Type B pancreatic cell (in vitro differentiated cells): ENCODE results near the gene MAPK8. TPM values are rescaled to one million over a fixed set of nuclear protein-coding genes. Genes with fewer than 3 reads are reported as not detected.

ENCODE experiments used
- DNase-seq: peaks from one replicate; pipeline ENCODE4 v3.0.0; 2021; ENCODE audit warnings: mixed read lengths; ENCODE audit not compliant: unreplicated experiment; ENCODE audit errors: extremely low spot score
- H3K27ac Mint-ChIP-seq: 2 replicates; pipeline ENCODE4 v1.8.0; 2021; ENCODE audit warnings: mild to moderate bottlenecking, mixed read lengths
- H3K27me3 Mint-ChIP-seq: 2 replicates; pipeline ENCODE4 v1.8.0; 2021; ENCODE audit warnings: mixed read lengths
- H3K36me3 Mint-ChIP-seq: 2 replicates; pipeline ENCODE4 v1.8.0; 2021; ENCODE audit warnings: mixed read lengths
- H3K4me1 Mint-ChIP-seq: one replicate; pipeline ENCODE4 v1.8.0; 2021; ENCODE audit warnings: mixed read lengths; ENCODE audit not compliant: unreplicated experiment
- H3K4me3 Mint-ChIP-seq: 2 replicates; pipeline ENCODE4 v1.8.0; 2021; ENCODE audit warnings: mild to moderate bottlenecking, mixed read lengths
- H3K9me3 Mint-ChIP-seq: 2 replicates; pipeline ENCODE4 v1.8.0; 2021; ENCODE audit warnings: mixed read lengths
- total RNA-seq: library from RNA; stranded (reverse); gene quantifications from 2 replicates; pipeline ENCODE4 v1.2.1, GENCODE V29; 2021; ENCODE audit warnings: low replicate concordance
- TF ChIP-seq, protein P1 (sequence below): fragments of 200-600 bp; sonication (generic); conservative IDR thresholded peaks from 2 replicates; pipeline ENCODE4 v1.5.0; 2021; ENCODE audit warnings: antibody characterized with exemption, mild to moderate bottlenecking

The MAPK8 gene
- total RNA-seq, 1 donor from 2014 or later = 48.4 TPM

DNA sequence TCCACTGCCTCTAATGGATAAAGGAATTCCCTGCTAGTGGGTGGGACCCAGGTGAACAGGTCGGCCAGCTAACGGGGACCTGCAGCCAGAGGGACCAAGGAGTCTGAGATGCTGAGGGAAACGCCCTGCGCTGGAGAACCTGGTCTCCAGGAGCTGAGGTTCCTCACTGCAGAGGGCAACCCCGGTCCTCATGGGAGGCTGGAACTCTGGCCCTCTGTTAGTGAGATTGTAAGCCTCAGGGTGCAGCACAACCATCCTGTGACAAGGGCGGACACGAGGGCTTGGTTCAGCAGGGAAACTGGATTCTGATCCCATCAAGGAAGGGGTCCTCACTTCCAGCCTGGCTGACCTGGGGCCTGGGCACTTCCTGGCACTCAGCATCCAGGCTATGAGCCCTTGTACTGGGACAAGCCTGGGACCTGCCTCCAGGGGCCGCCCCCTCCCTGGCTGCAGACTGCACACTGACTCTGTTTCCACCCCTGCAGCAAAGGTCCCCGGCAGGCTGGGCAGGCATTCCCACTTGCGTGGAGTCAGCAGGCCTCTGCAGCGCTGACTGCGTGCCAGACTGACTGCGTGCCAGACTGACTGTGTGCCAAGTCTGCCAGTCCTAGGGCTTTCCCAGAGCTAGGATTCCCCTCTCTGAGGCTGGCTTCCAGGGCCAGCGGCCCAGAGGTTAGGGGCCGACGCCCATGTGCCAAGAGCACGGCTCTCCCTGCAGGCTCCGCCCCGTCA is 143.2 kb downstream of the MAPK8 start:
- DNase-seq = peak; percentile 64
- Mint-ChIP-seq H3K9me3 (no peaks in the 10 kb centered on the region), H3K4me3 (no peak overlapping the region), H3K27ac (no peak overlapping the region), H3K4me1 (no peaks in the 10 kb centered on the region), H3K36me3 (no peaks in the 10 kb centered on the region), H3K27me3 (peaks cover 3% of the 10 kb centered on the region)
- TF ChIP-seq, protein P1, sequence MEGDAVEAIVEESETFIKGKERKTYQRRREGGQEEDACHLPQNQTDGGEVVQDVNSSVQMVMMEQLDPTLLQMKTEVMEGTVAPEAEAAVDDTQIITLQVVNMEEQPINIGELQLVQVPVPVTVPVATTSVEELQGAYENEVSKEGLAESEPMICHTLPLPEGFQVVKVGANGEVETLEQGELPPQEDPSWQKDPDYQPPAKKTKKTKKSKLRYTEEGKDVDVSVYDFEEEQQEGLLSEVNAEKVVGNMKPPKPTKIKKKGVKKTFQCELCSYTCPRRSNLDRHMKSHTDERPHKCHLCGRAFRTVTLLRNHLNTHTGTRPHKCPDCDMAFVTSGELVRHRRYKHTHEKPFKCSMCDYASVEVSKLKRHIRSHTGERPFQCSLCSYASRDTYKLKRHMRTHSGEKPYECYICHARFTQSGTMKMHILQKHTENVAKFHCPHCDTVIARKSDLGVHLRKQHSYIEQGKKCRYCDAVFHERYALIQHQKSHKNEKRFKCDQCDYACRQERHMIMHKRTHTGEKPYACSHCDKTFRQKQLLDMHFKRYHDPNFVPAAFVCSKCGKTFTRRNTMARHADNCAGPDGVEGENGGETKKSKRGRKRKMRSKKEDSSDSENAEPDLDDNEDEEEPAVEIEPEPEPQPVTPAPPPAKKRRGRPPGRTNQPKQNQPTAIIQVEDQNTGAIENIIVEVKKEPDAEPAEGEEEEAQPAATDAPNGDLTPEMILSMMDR = no peak

DNA sequence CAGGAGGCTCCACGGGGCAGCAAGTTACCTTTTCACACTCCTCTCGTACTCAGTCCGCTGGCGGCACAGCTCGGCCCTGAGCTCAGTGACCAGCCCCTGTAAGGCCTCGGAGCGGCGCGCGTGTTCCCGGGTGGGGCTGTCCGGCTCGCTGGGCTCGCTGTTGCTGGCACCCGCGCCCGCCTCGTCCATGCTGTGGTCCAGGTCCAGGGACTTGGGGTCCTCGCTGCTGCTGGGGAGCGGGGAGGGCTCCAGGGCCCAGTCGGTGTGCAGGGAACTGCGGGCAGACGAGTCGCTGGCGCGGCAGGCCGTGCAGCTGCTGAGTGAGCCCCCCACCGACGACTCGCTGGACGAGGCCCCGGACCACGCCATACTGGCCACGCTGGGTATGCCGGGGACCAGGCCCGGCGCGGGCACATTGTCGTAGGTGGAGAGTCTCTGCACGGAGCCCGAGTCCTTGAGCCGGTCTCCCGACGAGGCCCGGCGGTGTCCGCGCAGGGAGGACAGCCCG is 143.8 kb downstream of the MAPK8 start:
- Mint-ChIP-seq H3K9me3 (no peaks in the 10 kb centered on the region), H3K27ac (no peak overlapping the region), H3K4me1 (no peaks in the 10 kb centered on the region), H3K4me3 (no peak overlapping the region), H3K27me3 (peaks cover 3% of the 10 kb centered on the region), H3K36me3 (no peaks in the 10 kb centered on the region)
- peak; percentile 71 for DNase-seq
- TF ChIP-seq, protein P1 = no peak

DNA sequence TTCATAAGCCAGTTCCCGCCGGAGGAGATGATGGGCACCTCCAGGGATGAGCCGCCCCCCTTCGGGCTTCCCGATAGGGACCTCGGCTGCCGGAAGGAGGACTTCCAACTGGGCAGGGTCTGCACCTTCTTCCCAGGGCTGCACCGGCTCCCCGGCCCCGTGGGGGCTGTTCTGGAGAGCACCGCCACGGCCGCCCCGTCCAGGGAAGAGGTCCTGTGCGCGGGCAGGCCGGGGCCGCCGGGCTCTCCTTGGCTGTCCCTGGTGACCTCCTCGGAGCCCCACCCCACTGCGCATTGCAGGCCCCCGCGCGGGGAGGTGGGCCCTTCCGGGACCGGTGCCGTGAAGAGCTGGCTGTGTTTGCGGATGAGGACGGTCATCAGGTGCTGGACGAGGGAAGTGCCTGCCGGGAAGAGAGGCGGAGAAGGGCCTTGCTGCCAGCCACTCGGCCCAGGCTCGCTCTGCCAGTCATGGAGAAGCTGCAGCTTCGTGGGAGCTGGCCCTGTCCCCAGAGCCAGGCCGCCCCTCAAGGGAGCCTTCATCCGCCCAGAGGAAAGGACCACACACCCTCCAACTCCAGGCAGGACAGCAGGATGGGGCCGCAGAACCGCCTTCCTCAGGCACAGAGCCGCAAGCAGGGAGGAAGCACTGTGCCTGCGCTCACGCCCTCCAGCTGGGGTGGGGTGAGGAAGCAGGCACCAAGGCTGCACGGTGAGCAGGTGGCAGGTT is 144.4 kb downstream of the MAPK8 start:
- Mint-ChIP-seq H3K4me1 (no peaks in the 10 kb centered on the region), H3K36me3 (no peaks in the 10 kb centered on the region), H3K27me3 (peaks cover 3% of the 10 kb centered on the region), H3K9me3 (no peaks in the 10 kb centered on the region), H3K27ac (no peak overlapping the region), H3K4me3 (no peak overlapping the region)
- DNase-seq = peak; percentile 67
- TF ChIP-seq, protein P1 = no peak

DNA sequence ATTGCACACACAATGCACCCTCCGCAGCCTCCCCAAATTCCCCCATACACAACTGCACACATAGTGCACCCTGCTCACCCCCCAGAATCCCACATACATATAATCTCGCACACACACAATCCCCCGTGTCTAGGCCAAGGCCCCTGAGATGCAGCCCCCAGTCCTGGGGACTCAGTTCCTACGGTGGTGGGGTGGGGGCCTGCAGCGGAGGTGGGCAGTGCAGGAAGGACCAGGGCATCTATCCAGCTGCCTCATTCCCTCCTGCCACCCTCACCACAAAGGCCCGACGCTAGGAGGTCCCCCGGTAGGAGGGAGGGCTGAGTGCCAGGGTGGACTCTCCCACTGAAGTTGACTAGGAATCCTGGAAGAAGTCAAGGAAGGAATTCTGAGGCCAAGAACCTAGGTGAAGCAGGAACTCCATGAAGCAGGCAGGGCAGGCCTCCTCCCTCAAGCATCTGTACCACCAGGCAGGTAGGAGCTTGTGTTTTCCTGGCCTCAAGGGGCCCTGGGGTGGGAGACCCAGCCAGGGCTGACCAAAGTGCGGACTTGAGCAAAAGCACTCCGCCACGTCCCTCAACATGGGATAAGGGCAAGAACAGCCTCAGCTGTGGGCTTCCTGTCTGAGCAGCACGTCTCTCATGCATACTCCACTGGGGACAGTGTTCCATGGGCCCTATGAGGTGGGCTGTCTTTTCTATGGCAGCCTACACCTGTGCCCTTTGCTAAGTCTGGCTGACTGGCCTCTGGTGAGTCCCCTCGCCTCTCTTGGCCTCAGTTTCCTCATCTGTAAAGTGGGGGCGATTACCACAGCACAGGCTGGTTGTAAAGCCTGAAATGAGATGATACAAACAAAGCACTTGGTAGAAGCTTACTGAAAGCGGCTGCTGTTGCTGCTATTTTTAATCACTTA is 145.7 kb downstream of the MAPK8 start:
- Mint-ChIP-seq H3K9me3 (no peaks in the 10 kb centered on the region), H3K27me3 (peaks cover 3% of the 10 kb centered on the region), H3K27ac (no peak overlapping the region), H3K4me3 (no peak overlapping the region), H3K4me1 (no peaks in the 10 kb centered on the region), H3K36me3 (no peaks in the 10 kb centered on the region)
- TF ChIP-seq, protein P1 = no peak
- DNase-seq = no peak

DNA sequence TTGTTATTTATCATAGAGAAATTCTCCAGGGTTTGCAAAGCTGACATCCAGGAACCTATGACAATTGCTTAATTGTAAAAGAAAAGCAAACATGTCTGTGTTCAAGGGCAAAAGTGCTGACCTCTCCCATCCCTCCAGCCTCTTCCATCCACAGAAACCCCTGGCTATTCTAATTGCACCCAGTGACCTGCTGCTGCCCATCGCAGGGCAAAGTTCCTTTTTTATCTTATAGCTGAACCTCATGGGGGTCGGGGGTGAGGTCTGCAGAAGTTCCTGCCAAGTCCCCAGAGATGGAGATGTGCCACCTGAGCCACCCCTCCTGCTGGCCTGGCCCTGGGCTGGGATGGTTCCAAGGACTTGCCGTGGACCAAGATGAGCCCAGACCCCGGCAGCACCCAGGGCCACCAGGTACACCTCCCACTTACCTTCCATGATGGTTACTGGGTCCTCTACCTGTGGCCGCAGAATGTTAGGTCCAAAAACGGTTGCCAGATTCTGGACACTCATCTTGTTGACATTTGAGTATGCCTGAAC is 146.5 kb downstream of the MAPK8 start:
- H3K9me3 Mint-ChIP-seq = no peaks in the 10 kb centered on the region
- H3K27me3 Mint-ChIP-seq = peaks cover 3% of the 10 kb centered on the region
- TF ChIP-seq, protein P1 = no peak
- DNase-seq = no peak
- no peaks in the 10 kb centered on the region for H3K4me1 Mint-ChIP-seq
- no peaks in the 10 kb centered on the region for H3K36me3 Mint-ChIP-seq
- no peak overlapping the region for H3K4me3 Mint-ChIP-seq
- H3K27ac Mint-ChIP-seq = peak overlapping the region; percentile 41
